GM12873 (cell line): ENCODE measurements around the gene JAG2.

Experiments used
- TF ChIP-seq, protein P1 (sequence below): IDR thresholded peaks from 2 replicates; pipeline ENCODE4 v1.5.1; 2012; ENCODE audit warnings: low read depth, mild to moderate bottlenecking, moderate library complexity, low read length, control low read depth; ENCODE audit not compliant: insufficient read depth; ENCODE audit errors: missing control alignments

JAG2 gene

DNA sequence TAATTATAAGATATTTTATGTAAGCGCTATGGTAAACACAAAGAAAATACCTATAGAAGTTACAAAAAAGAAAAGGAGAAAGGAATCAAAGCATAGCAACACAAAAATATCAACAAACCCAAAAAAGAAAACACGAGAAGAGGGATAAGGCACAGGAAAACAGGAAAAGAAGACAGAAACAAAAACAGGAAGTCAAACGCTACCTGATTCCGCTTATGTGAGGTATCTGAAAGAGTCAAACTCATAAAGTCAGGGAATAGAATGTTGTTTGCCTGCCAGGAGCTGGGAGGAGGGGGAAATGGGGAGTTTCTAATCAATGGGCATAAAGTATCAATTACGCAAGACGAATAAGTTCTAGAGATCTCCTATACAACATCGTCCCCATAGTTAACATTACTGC lies 63.4 kb downstream of the JAG2 start:
- TF ChIP-seq, protein P1, sequence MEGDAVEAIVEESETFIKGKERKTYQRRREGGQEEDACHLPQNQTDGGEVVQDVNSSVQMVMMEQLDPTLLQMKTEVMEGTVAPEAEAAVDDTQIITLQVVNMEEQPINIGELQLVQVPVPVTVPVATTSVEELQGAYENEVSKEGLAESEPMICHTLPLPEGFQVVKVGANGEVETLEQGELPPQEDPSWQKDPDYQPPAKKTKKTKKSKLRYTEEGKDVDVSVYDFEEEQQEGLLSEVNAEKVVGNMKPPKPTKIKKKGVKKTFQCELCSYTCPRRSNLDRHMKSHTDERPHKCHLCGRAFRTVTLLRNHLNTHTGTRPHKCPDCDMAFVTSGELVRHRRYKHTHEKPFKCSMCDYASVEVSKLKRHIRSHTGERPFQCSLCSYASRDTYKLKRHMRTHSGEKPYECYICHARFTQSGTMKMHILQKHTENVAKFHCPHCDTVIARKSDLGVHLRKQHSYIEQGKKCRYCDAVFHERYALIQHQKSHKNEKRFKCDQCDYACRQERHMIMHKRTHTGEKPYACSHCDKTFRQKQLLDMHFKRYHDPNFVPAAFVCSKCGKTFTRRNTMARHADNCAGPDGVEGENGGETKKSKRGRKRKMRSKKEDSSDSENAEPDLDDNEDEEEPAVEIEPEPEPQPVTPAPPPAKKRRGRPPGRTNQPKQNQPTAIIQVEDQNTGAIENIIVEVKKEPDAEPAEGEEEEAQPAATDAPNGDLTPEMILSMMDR, result no peak

DNA sequence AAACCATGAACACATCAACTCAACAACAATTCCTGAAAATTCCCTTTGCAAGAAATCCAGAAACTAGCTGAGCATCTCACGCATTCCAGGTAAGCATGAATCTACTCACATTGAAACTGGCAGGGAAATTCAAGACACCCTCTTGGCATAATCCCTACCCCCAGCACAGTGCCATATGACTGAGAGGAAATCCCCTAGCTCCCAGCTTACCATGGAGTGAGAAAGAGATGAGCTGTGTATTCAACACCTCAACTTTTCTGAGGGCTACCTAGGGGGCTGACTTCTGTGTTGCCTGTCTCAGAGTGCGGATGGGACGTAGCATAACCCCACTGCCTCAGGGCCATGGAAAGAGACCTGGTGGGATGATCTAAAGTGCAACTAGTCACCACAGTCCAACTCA lies 65.7 kb downstream of the JAG2 start:
- TF ChIP-seq, protein P1, result no peak

- TF ChIP-seq, protein P1, result no peak
Observed at GRCh38 chr14:105102361-105102870, 66.2 kb downstream of the JAG2 start.

DNA sequence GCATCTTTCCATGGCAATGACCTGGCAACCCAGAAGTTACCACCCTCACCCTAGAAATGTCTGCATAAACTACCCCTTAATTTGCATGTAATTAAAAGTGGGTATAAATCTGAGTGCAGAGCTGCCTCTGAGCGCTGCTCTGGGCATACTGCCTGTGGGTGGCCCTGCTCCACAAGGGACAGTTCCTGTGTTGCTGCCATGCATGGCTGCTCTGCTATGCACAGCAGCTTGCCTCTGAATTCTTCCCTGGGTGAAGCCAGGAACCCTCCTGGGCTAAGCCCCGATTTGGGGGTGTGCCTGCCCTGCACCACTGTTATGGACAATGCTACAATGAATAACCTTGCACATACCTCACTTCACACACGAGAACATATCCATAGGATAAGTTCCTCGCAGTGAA lies 67.7 kb downstream of the JAG2 start:
- TF ChIP-seq, protein P1, result no peak

DNA sequence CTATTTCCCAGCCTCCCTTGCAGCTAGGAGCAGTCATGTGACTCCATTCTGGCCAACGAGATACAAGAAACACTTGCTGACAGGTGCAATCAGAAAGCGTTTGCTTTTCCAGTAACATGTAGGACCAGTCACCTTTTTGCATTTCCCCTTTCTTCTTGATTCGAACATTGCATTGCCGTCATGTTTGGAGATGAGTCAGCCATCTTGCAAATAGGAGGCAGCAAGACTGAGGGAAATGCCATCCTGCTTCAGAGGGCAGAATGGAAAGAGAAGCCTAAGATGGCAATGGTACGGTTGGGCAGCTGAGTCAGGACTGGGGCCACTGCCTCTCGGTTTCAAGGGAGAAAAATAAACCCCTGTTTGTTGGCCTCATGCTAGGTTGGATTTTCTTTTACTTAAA lies 68.8 kb downstream of the JAG2 start:
- TF ChIP-seq, protein P1, result no peak

- TF ChIP-seq, protein P1, result no peak
Observed at GRCh38 chr14:105098316-105098715, 70.3 kb downstream of the JAG2 start.

DNA sequence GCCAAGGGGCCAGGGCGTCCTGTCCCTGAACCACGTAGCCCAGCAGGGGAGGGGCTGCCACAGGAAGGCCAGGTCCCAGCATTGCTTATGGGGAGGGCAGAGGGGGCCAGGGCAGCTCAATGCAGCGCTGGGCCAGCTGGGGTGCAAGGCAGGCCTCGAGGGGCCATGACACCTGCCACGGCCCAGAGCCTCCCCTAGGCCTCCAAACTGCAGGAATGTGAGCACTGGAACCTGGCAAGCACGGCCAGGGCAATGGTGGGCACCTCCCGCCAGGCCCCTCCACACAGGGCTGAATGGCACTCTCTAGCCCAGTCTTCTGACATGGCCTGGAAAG lies 70.8 kb downstream of the JAG2 start:
- TF ChIP-seq, protein P1, result no peak
